NCI-H82 (cell line): ENCODE measurements around the gene TIMM13.

Source experiments
- DNase-seq: peaks from one replicate; lab custom pipeline; 2025; lab: John Stamatoyannopoulos, UW

The TIMM13 gene

DNA sequence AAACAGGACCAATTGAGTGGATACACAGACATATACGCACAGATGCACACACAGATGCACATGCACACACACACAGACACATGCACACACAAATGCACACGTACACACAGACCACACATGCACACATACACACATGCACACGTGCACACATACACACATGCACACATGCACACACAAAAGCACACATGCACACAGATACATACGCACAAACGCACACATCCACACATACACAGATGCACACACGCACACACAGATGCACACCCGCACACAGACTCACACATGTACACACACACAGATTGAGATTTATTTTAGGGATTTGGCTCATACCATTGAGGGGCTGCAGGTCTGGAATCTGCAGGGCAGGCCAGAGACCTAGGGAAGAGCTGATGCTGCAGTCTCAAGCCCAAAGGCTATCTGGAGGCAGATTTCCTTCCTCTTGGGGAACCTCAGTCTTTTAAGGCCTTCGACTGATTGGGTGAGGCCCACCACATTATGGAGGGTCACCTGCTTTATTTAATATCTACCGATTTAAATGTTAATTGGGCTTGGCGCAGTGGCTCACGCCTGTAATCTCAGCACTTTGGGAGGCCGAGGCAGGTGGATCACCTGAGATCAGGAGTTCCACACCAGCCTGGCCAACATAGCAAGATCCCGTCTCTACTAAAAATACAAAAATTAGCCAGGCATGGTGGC is 44.7 kb downstream of the TIMM13 start:
- DNase-seq, result no peak

DNA sequence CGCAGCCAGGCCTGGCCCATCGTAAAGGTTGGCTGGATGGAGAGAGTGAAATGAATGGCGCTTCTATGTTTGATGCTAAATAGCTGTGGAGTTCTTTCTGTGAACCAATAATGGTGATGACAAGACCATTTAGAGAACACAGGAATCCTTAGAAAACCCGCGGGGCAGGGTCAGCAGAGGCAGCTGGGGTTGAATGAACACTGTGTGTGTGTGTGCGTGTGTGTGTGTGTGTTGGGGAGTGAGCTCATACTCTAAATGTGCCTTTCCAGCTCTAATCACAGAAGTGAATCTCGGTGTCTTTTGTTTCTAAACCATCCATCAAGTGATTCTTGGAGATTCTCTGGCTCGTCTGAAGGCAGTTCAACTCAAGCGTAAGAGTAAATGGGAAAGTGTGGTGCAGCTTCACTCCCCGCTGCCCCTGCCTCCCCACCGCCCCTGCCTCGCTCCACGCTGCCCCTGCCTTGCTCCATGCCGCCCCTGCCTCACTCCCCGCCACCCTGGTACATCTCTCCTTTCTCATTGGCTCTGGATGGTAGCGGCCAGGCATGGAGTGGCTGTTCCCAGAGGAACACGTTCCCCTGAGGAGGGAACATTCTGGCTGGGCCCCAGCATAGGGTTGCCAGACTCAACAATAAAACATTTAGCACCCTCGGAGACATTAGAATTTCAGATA is 46.1 kb downstream of the TIMM13 start:
- no peak for DNase-seq

DNA sequence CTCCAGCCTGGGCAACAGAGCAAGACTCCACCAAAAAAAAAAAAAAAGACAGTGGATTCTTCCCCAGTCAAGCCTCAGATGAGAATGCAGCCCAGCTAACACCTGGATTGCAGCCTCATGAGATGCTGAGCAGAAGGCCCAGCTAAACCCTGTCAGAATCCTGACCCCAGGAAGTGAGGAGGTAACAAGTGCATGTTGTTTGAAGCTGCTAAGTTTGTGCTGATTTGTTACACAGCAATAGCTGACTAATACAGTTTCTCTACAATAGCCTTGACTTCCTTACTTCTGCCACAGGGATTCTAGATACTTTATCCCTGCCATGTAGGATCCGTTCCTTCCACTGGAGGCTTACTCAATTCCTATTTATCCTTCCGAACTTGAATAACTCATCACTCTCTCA is 46.8 kb downstream of the TIMM13 start:
- DNase-seq, result no peak

DNA sequence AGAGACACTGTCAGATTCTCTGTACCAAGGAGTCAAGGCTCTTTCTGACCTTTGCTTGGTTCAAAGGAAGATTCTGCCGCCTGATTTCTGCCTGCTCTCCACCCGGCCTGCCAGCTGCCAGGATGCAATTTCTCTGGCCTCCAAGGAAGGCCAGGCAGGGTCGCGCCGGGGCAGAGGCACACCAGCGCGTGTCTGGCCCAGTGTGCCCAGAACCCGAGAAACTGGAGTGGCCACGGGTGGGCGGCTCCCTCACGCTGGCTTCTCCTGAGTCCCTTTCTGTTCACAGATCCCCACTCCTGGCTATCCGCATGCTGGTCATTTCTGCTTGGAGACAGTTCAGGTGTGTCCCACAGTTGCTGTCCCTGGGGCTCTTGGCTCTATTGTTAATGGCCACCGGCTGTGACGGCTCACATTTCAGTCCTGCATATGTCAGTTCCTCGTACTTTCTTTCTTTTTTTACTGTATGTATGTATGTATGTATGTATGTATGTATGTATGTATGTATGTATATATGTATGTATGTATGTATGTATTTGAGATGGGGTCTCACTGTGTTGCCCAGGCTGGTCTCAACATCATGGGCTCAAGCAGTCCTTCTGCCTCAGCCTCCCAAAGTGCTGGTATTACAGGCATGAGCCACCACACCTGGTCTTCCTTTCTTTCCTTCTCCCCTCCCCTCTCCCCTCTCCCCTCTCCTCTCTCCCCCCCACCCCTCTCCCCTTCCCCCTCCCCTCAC is 50.4 kb downstream of the TIMM13 start:
- DNase-seq, result no peak
